HCT116 (cell line): ENCODE results near the gene DPH1. TPM values are rescaled to one million over a fixed set of nuclear protein-coding genes. Genes with fewer than 3 reads are reported as not detected.

ENCODE experiments used
- ATAC-seq: fragments of 200-7000 bp; cut with Tn5 transposase; 2 replicates; pipeline ENCODE4 v1.9.1; 2020; ENCODE audit warnings: mild to moderate bottlenecking, moderate library complexity
- BruUV-seq: library from RNA; stranded (reverse); fragments of 400-500 nt; replicated peaks from 2 replicates; lab custom pipeline; 2021; lab: Mats Ljungman, UMichigan
- CTCF ChIA-PET: fragments of 300-600 bp; sonication (Branson Sonifier 250); formaldehyde crosslinking; loops from one replicate; lab custom pipeline; 2021; ENCODE audit warnings: antibody characterized with exemption; lab: Charles Lee
- POLR2A ChIA-PET: fragments of 300-600, 350-600 bp; sonication (Branson Sonifier 250); formaldehyde crosslinking; loops from one replicate; lab custom pipeline; 2021; ENCODE audit warnings: antibody characterized with exemption; lab: Charles Lee
- RAD21 ChIA-PET, 2 experiments: fragments of 300-600 bp; sonication (Branson Sonifier 250); formaldehyde crosslinking; loops; one replicate each; lab custom pipeline; 2023; ENCODE audit warnings: low total read pairs in 2 of 2; ENCODE audit not compliant: uncharacterized antibody in 2 of 2, unreplicated experiment in 2 of 2, low non-redundant PET in 1 of 2; lab: Charles Lee
- DNase-seq: peaks from one replicate; pipeline ENCODE4 v3.0.0-alpha.2; 2010; ENCODE audit warnings: low read depth, low spot score
- H2AFZ ChIP-seq: fragments of 200-600 bp; shearing (Covaris generic), sonication (generic); 2 replicates; pipeline ENCODE4 v1.6.1; 2017; ENCODE audit warnings: low read depth, mixed run types, mixed read lengths, antibody characterized with exemption, low read length; ENCODE audit not compliant: poor library complexity, severe bottlenecking
- H3K27ac ChIP-seq: 2 replicates; pipeline ENCODE4 v1.5.1; 2012; ENCODE audit warnings: low read depth, low read length
- H3K27me3 ChIP-seq: fragments of 200-600 bp; sonication (generic); 2 replicates; pipeline ENCODE4 v1.6.1; 2016; ENCODE audit warnings: mixed run types, low read length, mixed read lengths; ENCODE audit not compliant: insufficient read depth
- H3K36me3 ChIP-seq, 2 experiments: fragments of 200-500 bp in 1 of 2; fragments of 200-600 bp in 1 of 2; sonication (Bioruptor generic) in 1 of 2; sonication (generic) in 1 of 2; 2 replicates each; pipeline versions ENCODE4 v1.5.1 to v1.6.1; 2014 to 2016; ENCODE audit warnings: low read length in 2 of 2, inconsistent platforms in 1 of 2, mixed read lengths in 1 of 2, mixed run types in 1 of 2; ENCODE audit not compliant: insufficient read depth in 2 of 2, control insufficient read depth in 1 of 2
- H3K4me1 ChIP-seq, 2 experiments: fragments of 200-600 bp in 1 of 2; sonication (generic) in 1 of 2; 2 replicates each; pipeline versions ENCODE4 v1.5.1 to v1.6.1; 2012 to 2017; ENCODE audit warnings: low read length in 2 of 2, inconsistent platforms in 1 of 2, mild to moderate bottlenecking in 1 of 2, mixed read lengths in 1 of 2, mixed run types in 1 of 2, moderate library complexity in 1 of 2; ENCODE audit not compliant: insufficient read depth in 2 of 2, control insufficient read depth in 1 of 2
- H3K4me2 ChIP-seq: fragments of 200-600 bp; sonication (generic); 2 replicates; pipeline ENCODE4 v1.6.1; 2017; ENCODE audit warnings: mixed run types, low read length, mixed read lengths
- H3K4me3 ChIP-seq, 2 experiments: fragments of 200-600 bp in 1 of 2; sonication (generic) in 1 of 2; replicated peaks in 1 of 2; 2 replicates each; pipeline ENCODE4 v1.5.1; 2011 to 2016; ENCODE audit warnings: low read length in 2 of 2, control low read depth in 1 of 2, low read depth in 1 of 2, mild to moderate bottlenecking in 1 of 2, mixed read lengths in 1 of 2, mixed run types in 1 of 2
- H3K79me2 ChIP-seq: fragments of 200-600 bp; sonication (generic); 2 replicates; pipeline ENCODE4 v1.6.1; 2017; ENCODE audit warnings: mild to moderate bottlenecking, mixed run types, low read length, moderate library complexity, mixed read lengths; ENCODE audit not compliant: insufficient read depth
- H3K9ac ChIP-seq: fragments of 200-600 bp; sonication (generic); 2 replicates; pipeline ENCODE4 v1.6.1; 2016; ENCODE audit warnings: low read length, mixed read lengths
- H3K9me2 ChIP-seq: fragments of 200-600 bp; sonication (generic), shearing (Covaris generic); 2 replicates; pipeline ENCODE4 v1.6.1; 2017; ENCODE audit warnings: mixed run types, mild to moderate bottlenecking, moderate library complexity; ENCODE audit not compliant: insufficient read depth
- H3K9me3 ChIP-seq, 2 experiments: fragments of 200-500 bp in 1 of 2; fragments of 200-600 bp in 1 of 2; sonication (Bioruptor generic) in 1 of 2; sonication (generic) in 1 of 2; 2 replicates each; pipeline ENCODE4 v1.6.1; 2014 to 2017; ENCODE audit warnings: low read length in 2 of 2, mixed read lengths in 2 of 2, inconsistent platforms in 1 of 2, low read depth in 1 of 2, mild to moderate bottlenecking in 1 of 2, mixed run types in 1 of 2, moderate library complexity in 1 of 2; ENCODE audit not compliant: control insufficient read depth in 1 of 2, insufficient read depth in 1 of 2
- H4K20me1 ChIP-seq: fragments of 200-600 bp; sonication (generic), shearing (Covaris generic); 2 replicates; pipeline ENCODE4 v1.6.1; 2017; ENCODE audit warnings: mixed run types, mild to moderate bottlenecking, moderate library complexity; ENCODE audit not compliant: insufficient read depth
- CBX3 ChIP-seq: IDR thresholded peaks from 2 replicates; pipeline ENCODE4 v1.6.1; 2012; ENCODE audit warnings: low read depth
- CEBPB ChIP-seq: IDR thresholded peaks from 2 replicates; pipeline ENCODE4 v1.6.1; 2012; ENCODE audit warnings: low read depth
- EGR1 ChIP-seq: IDR thresholded peaks from 2 replicates; pipeline ENCODE4 v1.6.1; 2012; ENCODE audit warnings: low read depth
- ELF1 ChIP-seq: IDR thresholded peaks from 2 replicates; pipeline ENCODE4 v1.6.1; 2012; ENCODE audit warnings: low read depth, borderline replicate concordance
- JUND ChIP-seq: IDR thresholded peaks from 2 replicates; pipeline ENCODE4 v1.6.1; 2012
- POLR2AphosphoS5 ChIP-seq: IDR thresholded peaks from 2 replicates; pipeline ENCODE4 v1.6.1; 2011; ENCODE audit warnings: mild to moderate bottlenecking, low read depth, low read length, moderate library complexity
- RAD21 ChIP-seq: IDR thresholded peaks from 2 replicates; pipeline ENCODE4 v1.6.1; 2012; ENCODE audit warnings: low read depth, mild to moderate bottlenecking
- SIN3A ChIP-seq: IDR thresholded peaks from 2 replicates; pipeline ENCODE4 v1.6.1; 2012; ENCODE audit warnings: low read depth
- TCF7L2 ChIP-seq: IDR thresholded peaks from 2 replicates; pipeline ENCODE4 v1.7.0; 2011; ENCODE audit warnings: borderline replicate concordance, inconsistent platforms; ENCODE audit not compliant: insufficient read depth, insufficient read length; ENCODE audit errors: extremely low read depth
- YY1 ChIP-seq: IDR thresholded peaks from 2 replicates; pipeline ENCODE4 v1.6.1; 2011; ENCODE audit warnings: low read length, low read depth, moderate library complexity, mild to moderate bottlenecking; ENCODE audit not compliant: insufficient replicate concordance; ENCODE audit errors: extremely low read depth
- ZFX ChIP-seq: fragments of 450-650 bp; IDR thresholded peaks from 2 replicates; pipeline ENCODE4 v1.6.1; 2017
- intact Hi-C: fragments of 100-400 bp; cut with micrococcal nuclease; formaldehyde crosslinking; loops from 2 replicates; pipeline ENCODE4 v1.10.0; 2022
- total RNA-seq: library from RNA; stranded (reverse); gene quantifications from one replicate; pipeline ENCODE4 v1.2.1, GENCODE V29; 2021; ENCODE audit not compliant: unreplicated experiment
- TF ChIP-seq, protein P1 (sequence below): IDR thresholded peaks from 2 replicates; pipeline ENCODE4 v1.6.1; 2012
- TF ChIP-seq, protein P2 (sequence below): IDR thresholded peaks from 2 replicates; pipeline ENCODE4 v1.6.1; 2011; ENCODE audit warnings: mild to moderate bottlenecking, low read length, moderate library complexity; ENCODE audit not compliant: insufficient replicate concordance; ENCODE audit errors: extremely low read depth

The DPH1 gene
- total RNA-seq, 1 experiment from 2014 or later, result 47.2 TPM

DNA sequence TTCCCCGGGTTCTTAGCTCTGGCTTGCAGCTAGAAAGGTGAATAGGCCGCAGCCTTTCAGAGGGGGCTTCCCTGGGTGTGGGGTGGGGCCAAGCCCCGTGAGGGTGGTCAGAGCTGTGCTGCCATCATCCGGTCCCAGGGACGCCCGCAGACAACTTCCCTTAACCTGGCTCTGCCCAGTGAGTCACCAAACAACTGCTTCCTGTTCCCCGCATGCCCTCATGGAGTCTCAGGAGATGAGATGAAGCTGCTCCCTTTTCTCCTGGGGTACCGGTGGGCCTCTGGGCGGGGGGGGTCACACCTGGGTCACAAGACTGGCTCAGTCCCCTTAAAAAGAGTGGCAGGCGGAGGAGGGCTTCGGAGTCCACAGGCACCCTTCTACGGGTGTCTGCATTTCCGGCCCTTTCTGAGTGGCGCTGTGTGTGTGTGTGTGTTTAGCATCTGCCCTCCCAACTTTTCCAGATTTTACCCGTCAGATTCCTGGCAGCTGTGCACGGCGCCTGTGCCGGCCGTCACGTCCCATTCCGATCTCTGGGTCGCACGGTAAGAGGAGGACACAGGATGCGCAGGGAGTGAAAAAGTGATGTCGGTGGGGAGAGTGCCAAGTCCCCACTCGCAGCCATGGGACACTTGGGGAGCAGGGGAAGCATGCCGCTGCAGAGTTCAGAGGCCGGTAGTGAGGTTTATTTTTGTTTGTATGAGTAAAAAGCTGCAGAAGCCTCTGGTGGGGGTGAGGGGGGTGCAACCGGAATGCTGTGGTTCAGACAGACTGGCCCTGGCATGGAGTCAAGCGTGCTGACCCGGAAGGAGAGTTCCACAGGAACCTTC lies 41.7 kb downstream of the DPH1 start:
- Histone ChIP-seq H3K36me3 (no peaks in the 10 kb centered on the region), H2AFZ (no peak overlapping the region), H3K79me2 (no peaks in the 10 kb centered on the region), H3K4me1 (peaks cover 0 to 14% of the 10 kb centered on the region in 2 experiments; a peak in 1 of 4 replicates), H3K9me3 (no peaks in the 10 kb centered on the region), H3K27ac (no peak overlapping the region), H3K27me3 (no peaks in the 10 kb centered on the region), H3K4me3 (no peak overlapping the region), H3K9me2 (no peaks in the 10 kb centered on the region), H3K9ac (no peak overlapping the region), H3K4me2 (no peak overlapping the region), H4K20me1 (no peaks in the 10 kb centered on the region)
- ChIA-PET CTCF (interaction anchor here (0.8 to 1.4 kb wide), 2 partner anchors 13 to 173 kb away, joined by 3 to 4 read pairs; no protein-coding TSS in a partner anchor), POLR2A (no interaction called here), RAD21 (no interaction called here)
- ATAC-seq (no peak), DNase-seq (no peak)
- intact Hi-C loops, result no loop called here
- BruUV-seq, result no TSS peak
- TF ChIP-seq RAD21, result no peak
- no peak for TF ChIP-seq POLR2AphosphoS5
- no peak for TF ChIP-seq CEBPB
- TF ChIP-seq ZFX, result no peak
- TF ChIP-seq, protein P1, sequence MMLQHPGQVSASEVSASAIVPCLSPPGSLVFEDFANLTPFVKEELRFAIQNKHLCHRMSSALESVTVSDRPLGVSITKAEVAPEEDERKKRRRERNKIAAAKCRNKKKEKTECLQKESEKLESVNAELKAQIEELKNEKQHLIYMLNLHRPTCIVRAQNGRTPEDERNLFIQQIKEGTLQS, result no peak
- TF ChIP-seq JUND, result no peak
- no peak for TF ChIP-seq YY1

DNA sequence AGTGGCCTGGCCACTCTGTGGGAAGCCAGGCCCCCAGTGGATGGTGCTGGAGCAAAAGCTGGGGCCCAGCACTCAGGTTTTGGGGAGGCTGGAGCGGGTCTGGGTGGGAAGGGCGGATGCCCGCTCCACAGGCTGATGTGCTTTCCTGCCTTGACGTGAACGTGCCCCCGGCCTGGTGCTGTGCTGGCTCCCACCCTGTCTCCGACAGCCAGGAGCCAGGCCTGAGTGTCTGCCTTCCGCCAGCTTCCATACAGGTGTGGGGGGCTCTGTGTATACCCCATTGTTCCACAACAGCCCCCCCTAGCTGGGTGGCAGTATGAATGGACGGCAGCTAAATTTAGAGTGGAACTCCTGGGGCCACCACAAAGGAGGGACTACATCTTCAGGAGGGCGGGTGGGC lies 45.0 kb downstream of the DPH1 start:
- CTCF ChIA-PET, result interaction anchor here (3.3 kb wide), 1 partner anchor 16 kb away, joined by 8 read pairs; no protein-coding TSS in a partner anchor
- Histone ChIP-seq H3K9me2 (no peaks in the 10 kb centered on the region), H3K4me3 (no peak overlapping the region), H3K9ac (no peak overlapping the region), H2AFZ (no peak overlapping the region), H3K27me3 (no peaks in the 10 kb centered on the region), H3K9me3 (no peaks in the 10 kb centered on the region), H3K79me2 (no peaks in the 10 kb centered on the region), H3K4me2 (no peak overlapping the region), H4K20me1 (no peaks in the 10 kb centered on the region), H3K36me3 (0 out of 4 replicates have a peak, but pooled peaks cover 0 to 2% of the 10 kb centered on the region in 2 experiments), H3K4me1 (peaks cover 0 to 14% of the 10 kb centered on the region in 2 experiments; a peak in 1 of 4 replicates), H3K27ac (no peak overlapping the region)
- no peak for DNase-seq
- no peak for ATAC-seq
- RAD21 ChIA-PET, result no interaction called here
- POLR2A ChIA-PET, result no interaction called here
- BruUV-seq, result no TSS peak
- intact Hi-C loops, result no loop called here
- TF ChIP-seq, protein P2, sequence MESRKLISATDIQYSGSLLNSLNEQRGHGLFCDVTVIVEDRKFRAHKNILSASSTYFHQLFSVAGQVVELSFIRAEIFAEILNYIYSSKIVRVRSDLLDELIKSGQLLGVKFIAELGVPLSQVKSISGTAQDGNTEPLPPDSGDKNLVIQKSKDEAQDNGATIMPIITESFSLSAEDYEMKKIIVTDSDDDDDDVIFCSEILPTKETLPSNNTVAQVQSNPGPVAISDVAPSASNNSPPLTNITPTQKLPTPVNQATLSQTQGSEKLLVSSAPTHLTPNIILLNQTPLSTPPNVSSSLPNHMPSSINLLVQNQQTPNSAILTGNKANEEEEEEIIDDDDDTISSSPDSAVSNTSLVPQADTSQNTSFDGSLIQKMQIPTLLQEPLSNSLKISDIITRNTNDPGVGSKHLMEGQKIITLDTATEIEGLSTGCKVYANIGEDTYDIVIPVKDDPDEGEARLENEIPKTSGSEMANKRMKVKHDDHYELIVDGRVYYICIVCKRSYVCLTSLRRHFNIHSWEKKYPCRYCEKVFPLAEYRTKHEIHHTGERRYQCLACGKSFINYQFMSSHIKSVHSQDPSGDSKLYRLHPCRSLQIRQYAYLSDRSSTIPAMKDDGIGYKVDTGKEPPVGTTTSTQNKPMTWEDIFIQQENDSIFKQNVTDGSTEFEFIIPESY, result no peak
- no peak for TF ChIP-seq TCF7L2
- no peak for TF ChIP-seq CBX3
- TF ChIP-seq ELF1, result no peak
- no peak for TF ChIP-seq SIN3A
- no peak for TF ChIP-seq EGR1
- no peak for TF ChIP-seq YY1
- TF ChIP-seq POLR2AphosphoS5, result no peak
